ENCODE measurements around the gene UBL3. TPM values are rescaled to one million over a fixed set of nuclear protein-coding genes. Genes with fewer than 3 reads are reported as not detected.

The UBL3 gene
- total RNA-seq, 1 experiment from 2014 or later, result 12.1 TPM

DNA sequence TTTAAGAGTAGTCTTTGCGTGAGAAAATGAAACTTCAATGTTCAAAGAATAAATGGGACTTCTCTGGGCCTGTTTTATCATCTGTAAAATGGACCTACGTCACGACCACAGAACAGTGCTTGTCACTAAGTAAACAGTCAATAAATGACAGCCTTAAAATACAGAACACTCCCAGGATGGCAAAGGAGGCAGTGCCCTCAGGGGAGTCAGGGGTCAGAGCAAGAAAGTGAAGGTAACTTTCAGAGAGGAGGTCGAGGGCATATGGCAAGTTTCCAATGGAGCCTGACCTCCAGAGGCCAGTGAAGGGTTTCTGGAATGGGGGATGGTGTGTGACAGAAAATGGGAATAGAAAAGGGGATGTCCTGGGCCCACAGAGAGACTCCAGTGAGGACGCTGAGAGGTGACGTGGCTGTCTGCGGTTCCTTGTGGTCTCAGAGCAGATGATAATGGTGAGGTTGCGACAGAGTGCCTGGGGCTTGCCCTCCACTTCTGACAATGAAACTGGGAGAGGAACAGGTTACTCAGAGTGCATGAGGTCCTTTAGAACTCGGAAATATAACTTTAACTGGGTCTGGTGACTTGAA is 91.8 kb downstream of the UBL3 start:
- peak; percentile 87 for DNase-seq (ENCODE audit: low read depth)

GRCh38 chr13:29756506-29756905 is 93.9 kb downstream of the UBL3 start:
- DNase-seq (ENCODE audit: low read depth), result peak; percentile 45

DNA sequence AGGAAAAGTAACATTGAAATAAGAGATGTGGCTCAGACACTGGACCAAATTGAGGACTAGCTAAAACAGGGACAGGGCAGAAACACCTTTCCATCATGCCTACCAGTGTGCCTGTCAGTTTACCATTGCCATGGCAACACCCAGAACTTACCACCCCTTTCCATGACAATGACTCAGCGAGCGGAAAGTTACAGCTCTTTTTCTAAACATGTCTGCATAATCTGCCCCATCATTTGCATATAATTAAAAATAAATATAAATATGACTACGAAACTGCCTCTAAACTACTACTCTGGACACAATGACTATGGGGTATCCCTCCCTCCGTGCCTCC is 96.0 kb downstream of the UBL3 start:
- DNase-seq (ENCODE audit: low read depth), result peak; percentile 48

- DNase-seq (ENCODE audit: low read depth), result no peak
Observed at GRCh38 chr13:29753618-29754472, 96.6 kb downstream of the UBL3 start.

GRCh38 chr13:29752175-29752574 is 98.2 kb downstream of the UBL3 start:
- DNase-seq (ENCODE audit: low read depth), result no peak

DNA sequence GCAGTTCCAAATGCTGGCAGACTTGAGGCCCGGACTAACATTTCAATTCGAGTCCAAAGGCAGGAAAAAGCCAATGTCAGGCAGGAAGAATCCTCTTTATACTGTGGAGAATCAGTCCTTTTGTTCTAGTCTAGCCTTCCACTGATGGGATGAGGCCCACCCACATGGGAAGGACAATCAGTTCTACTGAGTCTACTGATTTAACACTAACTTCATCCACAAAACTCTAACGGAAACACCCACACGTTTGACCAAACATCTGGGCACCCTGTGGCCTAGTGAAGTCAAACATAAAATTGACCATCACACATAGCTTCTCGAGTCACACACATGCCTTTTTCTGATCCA is 100.3 kb downstream of the UBL3 start:
- no peak for DNase-seq (ENCODE audit: low read depth)

DNA sequence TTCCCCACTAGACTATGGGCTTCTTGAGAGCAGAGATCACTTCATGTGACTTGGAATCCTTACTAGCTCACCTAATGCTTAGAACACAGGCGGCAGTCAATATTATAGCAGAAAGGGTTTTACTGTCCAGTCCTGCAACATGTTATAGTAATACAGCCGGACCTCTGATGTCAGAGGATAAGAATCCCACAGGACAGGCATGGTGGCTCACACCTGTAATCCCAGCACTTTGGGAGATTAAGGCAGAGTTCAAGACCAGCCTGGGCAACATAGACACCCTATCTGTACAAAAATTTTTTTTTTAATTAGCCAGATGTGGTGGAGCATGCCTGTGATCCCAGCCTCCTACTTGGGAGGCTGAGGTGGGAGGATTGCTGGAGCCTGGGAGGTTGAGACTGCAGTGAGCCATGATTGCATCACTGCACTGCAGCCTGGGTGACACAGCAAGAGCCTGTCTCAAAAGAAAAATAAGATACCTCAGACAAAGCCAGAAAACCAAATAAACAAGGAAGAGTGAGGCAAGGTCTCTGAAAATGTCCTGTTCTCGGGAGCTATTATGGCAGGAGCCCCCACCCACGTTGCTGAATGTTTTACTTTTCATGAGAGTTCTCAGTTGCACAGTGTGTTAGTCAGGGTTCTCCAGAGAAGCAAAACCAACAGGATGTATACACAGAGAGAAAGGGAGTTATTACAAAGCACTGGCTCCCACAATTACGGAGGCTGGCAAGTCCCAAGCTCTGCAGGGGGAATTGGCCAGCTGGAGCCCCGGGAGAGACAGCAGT is 100.8 kb downstream of the UBL3 start:
- DNase-seq (ENCODE audit: low read depth), result peak; percentile 60

- DNase-seq (ENCODE audit: low read depth), result no peak
Observed at GRCh38 chr13:29748097-29748496, 102.3 kb downstream of the UBL3 start.

- no peak for DNase-seq (ENCODE audit: low read depth)
Observed at GRCh38 chr13:29746148-29746677, 104.2 kb downstream of the UBL3 start.

- DNase-seq (ENCODE audit: low read depth), result no peak
Observed at GRCh38 chr13:29745704-29746103, 104.7 kb downstream of the UBL3 start.

- DNase-seq (ENCODE audit: low read depth), result peak; percentile 76
Observed at GRCh38 chr13:29743201-29743786, 107.1 kb downstream of the UBL3 start.

DNA sequence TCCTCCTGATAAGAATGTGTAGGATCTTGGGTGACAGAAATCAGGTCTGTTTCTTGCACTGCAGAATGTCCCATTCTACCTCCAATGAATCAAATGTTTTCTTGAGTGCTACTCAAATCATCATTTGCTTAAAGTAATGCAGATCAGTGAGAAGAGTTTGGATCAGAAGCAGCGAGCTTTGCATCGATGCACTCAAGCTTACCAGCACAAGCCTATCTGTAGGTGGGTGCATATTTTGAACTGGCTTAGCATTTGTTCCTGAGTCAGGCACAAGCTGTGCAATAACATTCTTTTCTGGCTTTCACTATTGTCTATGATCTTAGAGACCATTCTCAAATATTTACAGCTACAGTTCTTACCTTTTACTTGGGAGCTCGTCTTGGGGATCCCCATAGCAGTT is 109.5 kb downstream of the UBL3 start:
- no peak for DNase-seq (ENCODE audit: low read depth)

DNA sequence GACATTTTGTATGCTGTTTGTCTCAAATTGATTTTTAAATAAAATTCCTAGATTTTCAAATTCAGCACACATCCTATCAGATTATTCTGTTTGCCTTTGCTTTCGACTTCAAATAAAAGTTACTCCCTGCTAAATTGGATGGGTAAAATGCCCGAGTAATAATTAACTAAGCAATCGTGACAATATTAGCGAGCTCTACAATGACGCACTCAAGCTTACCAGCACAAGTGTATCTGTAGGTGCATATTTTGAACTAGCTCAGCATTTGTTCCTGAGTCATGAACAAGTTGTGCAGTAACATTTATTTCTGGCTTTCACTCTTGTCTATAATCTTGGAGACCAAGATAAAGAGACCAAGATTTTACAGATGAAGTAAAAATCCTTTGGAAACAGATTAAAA is 113.4 kb downstream of the UBL3 start:
- DNase-seq (ENCODE audit: low read depth), result no peak

- DNase-seq (ENCODE audit: low read depth), result peak; percentile 57
Observed at GRCh38 chr13:29733147-29733611, 117.2 kb downstream of the UBL3 start.

DNA sequence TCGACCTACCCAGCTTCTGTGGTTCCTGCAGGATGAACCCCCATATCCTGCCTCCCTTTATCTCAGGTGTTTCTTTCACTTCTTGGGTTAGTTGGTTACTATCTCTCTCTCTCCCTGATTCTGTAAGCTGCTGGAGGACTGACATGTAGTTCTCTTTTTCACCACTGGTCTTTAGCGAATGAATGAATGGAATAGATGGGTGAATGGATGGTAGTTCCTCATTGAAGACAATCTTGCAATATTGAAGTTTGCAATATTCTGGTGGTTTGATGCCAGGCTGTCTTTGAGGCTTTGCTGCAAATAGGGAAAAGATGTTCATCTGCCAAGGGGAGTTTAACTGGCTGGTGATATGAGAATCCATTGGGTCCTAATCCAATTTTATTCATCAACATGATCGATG is 120.2 kb downstream of the UBL3 start:
- DNase-seq (ENCODE audit: low read depth), result no peak

GRCh38 chr13:29722415-29722814 is 128.0 kb downstream of the UBL3 start:
- DNase-seq (ENCODE audit: low read depth), result no peak

DNA sequence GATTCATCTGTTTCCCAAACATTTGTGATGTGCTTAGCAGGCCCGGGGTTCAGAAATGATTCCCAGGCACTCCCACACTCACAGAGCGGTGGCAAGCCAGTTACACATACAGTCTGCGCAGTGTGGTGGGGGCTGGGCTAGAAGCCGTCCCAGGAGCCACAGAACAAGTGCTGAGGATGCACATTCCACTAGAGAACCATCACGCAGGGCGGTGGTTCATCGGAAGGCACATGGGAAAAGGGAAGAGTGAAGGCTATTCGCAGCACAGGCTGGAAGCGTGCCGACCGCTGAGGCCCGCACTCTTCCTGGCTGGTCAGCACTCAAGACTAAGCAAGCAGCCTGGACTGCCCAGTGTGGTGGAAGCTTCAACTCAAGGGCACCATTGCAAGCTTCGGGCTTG is 128.7 kb downstream of the UBL3 start:
- no peak for DNase-seq (ENCODE audit: low read depth)

DNA sequence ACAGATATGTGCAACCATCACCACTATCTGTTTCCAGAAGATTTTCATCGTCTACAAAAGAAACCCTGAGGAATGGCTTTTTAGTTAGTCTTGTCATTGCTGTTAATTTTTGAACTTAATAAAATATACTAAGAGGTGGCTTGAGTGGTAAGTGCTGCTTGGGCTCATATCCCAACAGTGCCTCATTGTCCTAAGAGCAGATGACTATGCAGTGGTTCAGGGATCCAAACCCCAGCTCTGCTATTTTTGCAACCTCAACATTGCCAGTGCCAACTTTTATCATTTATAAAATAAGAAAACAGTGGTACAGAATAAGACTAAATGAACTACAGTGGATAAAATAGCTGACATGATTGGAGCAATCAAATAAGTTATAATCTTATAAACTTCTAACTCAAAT is 131.7 kb downstream of the UBL3 start:
- no peak for DNase-seq (ENCODE audit: low read depth)

- DNase-seq (ENCODE audit: low read depth), result no peak
Observed at GRCh38 chr13:29716493-29716892, 133.9 kb downstream of the UBL3 start.

All from Daoy (cell line).